HG03460 (cell line): Measurements from ENCODE around the gene ADGRD1.
"Not testable (repeated sequence)": the region's sequence is repeated elsewhere in the genome, so short reads cannot be mapped to it uniquely, and the experiment has no call there.

Experiments used
- ATAC-seq: cut with Tn5 transposase; IDR thresholded peaks from one replicate; pipeline ENCODE4 v1.9.1; 2021; ENCODE audit not compliant: unreplicated experiment

The ADGRD1 gene

GRCh38 chr12:131067981-131068851 is 114.5 kb downstream of the ADGRD1 start:
- no peak for ATAC-seq

DNA sequence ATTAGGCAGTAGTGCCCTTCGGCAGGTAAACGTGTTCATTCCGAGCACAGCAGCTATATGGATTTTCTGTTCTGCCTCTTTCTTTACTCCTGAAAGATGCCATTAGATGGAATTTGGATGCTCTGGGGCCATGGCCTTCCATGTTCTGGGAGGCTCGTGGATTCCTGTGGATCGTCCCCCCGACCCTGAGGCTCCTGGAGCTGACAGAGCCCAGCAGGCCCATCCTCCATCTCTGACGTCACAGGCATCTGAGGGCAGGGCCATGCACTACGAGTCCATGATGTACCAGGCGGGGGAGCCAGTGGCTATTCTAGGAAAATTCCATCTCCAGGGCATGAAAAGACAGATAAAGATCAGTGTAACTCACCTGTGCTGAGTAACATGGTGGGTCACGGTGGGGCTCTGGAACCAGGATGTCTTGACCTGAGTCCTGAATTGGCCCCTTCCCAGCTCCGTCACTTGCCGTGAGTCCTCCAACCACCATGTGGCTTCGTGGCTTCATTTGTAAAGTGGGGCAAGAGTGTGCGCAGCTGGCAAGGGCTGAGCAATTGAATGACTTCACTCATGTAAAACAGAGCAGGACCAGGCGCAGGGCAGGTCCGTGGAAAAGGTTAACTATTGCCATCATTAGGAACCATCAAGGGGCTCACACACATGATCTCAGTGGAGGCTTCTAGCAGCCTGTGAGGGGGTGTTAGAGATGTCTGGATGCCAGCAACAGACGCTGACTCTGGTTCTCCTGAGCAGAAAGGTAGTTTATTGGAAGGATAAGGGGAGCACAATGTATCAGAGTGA is 115.4 kb downstream of the ADGRD1 start:
- ATAC-seq: not testable (repeated sequence)

- not testable (repeated sequence) for ATAC-seq
Observed at GRCh38 chr12:131070136-131070535, 116.4 kb downstream of the ADGRD1 start.

GRCh38 chr12:131070668-131071067 is 117.0 kb downstream of the ADGRD1 start:
- ATAC-seq: not testable (repeated sequence)

GRCh38 chr12:131071234-131071820 is 117.6 kb downstream of the ADGRD1 start:
- not testable (repeated sequence) for ATAC-seq

DNA sequence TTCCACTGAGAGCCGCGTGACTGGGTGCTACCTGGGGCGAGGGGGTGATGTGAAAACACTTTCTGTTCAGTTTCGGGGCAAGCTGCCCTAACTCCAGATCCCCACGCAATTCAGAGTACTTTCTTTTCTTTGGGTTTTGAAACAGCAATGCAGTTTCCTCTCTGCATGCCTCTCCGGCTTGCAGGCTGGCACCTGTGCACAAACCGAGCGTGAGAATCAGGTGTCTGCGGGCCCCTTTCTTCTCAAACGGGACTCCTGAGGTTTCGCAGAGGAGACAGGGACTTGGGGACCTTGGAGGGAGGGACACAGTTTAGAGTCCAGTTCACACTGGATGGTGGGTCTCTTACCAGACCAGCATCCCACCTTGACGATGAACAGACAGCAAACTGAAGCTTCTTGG is 118.2 kb downstream of the ADGRD1 start:
- not testable (repeated sequence) for ATAC-seq

DNA sequence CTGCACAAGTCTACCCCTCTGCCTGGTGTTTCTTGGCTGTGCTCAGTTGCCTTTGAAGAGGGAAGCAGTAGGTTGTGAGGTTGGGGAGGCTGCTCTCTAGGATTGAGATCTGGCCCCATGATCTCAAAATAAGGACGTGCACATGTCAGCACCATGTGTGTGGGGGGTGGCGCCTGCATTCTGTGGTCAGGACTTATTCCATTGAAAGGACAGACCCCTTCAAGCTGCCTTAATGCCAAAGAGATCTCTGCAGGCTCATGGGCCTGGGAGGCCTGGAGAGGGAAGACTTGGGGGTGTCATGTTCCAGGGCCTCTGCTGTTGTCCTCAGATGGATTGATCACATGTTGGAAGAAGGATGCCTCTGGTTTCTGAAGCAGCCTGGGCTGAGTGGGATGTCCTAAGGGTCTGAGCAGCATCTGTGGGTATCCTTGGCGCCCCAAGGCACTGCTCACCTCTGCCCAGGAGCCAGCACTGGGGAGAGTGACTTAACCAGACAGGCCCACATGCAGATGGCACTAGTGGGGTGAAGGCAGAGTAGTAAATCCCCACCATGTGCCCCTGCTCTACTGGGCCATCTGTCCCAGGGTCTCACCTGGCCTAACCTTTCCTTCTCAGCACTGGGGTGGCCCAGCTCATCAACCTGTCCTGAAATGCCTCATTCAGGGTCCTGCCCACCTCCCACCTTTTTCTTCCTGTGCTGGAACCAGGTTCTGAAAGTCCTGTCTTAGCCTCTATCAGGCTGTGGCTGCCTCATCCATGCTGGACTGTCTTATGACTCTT is 118.9 kb downstream of the ADGRD1 start:
- ATAC-seq: no peak

DNA sequence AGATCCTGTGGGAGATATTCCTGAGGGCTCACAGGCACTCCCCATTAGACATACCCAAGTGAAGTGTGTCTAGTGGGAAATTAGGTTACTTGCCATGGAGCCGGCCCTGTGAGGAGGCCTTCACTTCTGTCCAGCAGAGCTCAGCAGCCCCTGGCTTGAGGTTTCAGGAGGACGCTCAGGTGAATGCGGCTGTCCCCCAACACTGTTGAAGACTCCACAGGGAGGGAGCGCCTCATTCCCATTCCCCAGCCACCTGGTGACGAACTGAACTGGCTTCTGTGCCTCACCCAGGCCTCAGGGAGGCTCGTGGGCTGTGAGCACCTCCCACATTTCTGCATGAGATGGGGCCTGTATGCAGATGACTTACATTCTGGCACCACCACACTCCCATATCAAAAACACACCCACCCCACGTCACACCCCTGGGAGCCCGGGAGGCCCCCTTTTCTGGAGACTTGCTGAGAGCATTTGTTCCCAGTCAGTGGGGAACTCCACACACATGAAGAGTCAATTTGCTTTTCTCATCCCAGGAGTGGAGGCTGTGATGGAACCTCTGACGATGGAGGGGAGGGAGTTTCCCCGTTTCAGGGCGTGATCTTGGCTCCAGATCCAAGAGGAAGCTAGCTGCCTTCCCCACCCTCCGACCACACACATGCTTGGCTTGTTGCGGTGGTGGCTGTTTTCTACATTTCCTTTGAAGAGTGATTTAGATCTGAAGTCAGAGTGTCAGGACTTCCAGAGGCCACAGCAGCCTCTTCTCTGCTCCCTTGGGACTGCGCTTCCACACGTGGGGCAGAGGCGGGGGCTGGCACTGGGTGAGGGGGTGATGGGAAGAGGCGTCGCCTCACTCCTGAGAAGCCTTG is 120.7 kb downstream of the ADGRD1 start:
- no peak for ATAC-seq

DNA sequence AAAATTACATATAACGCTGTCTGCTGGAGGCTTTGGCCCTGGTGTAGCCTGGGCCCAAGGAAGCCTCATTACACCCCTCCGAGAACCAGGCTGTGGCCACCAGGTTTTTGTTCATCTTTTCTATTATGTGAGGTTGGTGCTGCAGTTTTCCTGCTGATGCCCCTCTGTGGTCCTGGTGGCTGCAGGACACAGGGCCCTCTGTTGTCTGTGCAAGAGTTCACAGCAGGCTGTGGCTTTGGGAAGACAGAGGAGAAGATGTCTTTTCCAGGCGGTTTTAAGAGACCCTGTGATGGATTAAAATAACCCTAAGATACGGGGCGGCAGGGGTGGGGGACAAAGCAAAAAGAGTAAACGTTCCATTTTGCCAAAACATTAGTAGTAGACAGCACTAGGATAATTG is 121.5 kb downstream of the ADGRD1 start:
- no peak for ATAC-seq

DNA sequence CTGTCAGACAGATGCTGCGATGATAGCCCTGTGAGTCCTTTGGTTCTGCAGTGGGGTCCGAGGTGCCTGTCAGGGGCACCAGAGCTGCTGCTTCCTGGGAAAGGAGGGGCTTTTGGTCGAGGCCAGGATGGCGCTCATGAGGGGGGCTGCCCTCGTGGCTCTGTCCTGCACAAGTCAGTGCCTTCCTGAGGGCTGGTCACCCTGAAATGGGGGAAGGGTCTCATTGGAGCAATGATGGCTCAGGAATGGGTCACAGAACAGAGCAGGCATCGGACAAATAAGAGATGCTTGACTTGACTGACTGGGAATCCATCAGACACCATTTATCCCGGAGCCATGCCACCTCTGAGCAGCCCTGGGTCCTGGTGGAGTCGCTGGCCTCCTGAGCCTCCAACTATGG is 121.9 kb downstream of the ADGRD1 start:
- no peak for ATAC-seq

DNA sequence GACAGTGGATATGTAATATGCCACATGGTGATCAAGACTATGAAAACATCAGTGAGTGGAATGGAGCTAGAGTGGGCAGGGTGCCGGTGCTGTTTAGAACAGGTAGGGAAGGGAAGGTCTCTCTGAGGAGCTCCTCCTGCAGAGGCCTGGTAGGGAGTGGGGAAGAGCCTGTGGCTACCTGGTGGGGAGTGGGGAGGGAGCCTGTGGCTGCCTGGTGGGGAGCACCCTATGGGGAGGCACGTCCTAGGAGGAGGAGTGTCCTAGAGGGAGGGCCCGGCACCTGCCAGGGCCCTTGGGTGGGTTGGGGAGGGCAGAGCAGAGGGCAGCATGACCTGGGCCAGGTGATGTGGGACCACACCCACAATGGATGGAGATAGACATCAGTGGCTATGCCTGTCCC is 122.6 kb downstream of the ADGRD1 start:
- no peak for ATAC-seq

DNA sequence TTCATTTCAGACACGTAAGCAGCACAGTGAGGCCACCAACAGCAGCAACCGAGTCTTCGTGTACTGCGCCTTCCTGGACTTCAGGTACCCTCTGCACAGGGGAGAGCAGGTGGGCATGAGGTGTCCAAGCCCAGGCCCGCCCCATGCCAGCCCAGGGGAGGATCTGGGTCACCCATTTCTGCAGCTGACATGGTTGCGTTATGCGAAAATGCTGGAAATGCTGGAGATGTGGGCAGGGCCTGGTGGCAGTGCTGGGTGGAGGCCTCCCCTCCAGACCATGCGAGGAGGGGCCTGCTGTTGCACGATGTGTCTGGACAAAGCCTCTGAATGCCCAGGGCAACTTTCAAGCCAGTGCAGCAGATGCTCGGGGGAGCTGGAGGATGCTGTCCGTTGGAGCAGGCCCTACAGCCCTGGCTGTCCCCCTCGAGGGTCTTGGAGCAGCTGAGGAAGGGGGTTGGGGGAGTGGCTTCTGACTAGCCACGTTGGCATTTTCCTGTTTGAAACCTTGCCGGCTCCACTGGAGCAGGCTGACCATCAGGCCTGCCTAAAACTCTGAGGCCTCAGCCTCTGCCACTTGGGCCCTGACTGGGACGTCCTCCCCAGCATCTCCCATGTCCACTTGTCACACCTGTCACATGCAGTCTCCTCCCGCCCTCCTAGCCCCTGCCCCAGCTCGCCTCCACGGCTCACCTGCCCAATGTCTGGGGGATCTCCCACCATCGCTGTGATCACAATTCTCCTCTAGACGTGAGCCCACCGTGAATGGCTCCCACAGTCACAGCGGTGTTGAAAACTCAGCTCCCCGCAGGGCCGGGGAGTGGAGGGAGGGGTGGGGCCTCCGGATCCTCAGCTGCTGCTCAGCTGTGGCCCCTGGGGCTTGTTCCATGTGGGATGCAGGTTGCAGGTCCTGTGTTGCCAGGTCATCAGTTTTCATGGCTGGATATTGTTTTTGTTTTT is 123.4 kb downstream of the ADGRD1 start:
- ATAC-seq: no peak

GRCh38 chr12:131077931-131078391 is 124.3 kb downstream of the ADGRD1 start:
- no peak for ATAC-seq

DNA sequence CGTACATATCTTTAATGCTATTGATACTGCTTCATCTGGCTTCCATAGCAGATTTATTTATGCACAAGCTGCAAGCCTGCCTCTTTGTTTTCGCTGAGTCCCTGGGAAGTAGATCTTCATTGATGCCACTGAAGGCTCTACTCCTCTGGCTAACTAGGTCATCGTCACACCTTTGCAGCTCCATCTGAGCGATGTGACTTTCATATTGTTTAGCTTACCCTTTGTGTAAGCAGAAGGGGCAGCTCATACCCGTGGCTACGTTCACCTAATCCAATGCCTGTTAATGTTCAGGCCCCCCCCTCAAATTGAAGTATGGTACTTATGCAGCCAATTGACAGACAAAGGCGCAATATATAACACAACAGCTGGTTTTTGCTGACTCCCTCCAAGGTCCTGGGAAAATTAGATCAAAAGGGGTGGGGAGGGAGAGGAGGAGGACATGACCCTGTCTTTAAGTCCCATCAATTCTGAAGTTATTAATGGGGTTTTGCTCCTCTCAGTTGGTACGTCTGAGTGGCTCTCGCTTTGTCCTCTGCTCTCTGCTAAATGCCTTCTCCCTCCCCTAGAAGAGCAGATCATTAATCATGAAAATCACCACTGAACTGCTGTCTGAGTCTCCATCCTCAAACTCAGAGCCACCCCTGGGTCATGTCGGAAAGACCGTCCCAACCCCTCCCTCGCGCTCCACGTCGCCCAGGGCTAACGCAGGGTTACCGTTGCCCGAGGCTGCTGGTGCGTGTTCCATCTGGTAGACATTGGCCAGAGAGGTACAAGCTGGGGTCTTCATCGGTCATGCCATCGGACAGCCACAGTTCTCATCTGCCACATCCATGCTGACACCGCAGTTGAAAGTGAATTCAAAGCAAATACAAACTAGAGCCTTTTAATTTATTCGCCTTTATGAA is 128.8 kb downstream of the ADGRD1 start:
- no peak for ATAC-seq

DNA sequence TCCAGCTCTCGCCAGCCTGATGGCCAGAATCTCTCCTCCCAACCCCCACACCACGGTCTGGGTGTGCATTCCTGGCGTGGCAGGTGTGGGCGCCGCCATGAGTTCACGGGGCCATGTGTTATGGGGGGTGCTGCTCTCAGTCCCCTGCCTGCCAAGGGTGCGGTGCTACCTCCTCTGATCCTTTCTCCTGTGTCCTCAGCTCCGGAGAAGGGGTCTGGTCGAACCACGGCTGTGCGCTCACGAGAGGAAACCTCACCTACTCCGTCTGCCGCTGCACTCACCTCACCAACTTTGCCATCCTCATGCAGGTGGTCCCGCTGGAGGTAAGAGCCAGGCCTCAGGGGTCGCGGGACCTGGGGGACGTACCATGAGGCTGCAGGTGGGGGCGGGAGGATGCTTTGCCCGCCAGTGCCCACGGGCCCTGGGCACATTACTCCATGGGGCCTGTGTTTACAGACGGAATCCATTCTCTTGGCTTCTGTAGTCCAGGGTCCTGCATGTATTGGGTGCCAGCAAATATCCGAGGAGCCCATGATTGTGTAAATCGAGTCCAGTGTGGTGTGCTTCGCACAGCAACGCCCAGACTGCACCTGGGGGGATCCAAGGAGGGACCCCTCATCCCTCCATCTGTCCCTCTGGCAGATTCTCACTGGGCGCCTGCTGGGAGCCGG is 130.8 kb downstream of the ADGRD1 start:
- ATAC-seq: no peak

DNA sequence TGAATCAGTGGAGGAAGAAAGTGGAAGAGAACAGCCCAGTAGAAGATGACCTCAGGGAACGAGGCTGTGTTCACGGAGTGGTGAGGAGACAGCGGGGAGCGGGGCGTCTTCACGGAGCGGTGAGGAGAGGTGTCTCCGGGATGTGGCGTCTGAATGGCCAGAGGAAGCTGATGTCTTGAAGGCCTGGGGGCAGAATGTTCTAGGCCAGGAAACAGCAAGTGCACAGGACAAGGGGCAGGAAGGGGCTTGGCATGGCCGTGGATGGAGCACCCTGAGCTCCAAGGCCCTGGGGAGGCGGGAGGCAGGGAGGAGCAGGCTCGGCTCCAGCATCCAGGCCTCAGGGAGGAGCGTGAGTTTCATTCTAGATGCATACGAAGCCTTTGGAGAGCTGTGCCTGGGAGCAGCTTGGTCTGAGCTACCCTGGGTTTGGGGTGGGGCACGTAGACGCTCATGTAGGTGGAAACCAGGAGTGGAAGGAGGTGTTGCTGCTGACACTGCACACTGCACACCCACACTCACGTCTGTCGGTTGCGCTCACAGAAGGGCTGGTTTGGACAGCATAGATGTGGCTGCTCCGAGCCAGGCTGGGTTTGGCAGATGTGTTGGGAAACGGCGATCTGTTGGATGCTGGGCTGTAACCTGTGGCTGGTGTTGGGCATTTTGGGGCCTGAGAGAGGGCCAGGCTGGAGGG is 131.6 kb downstream of the ADGRD1 start:
- no peak for ATAC-seq
